HCT116 (cell line): ENCODE results near the gene SNRNP27. TPM values are rescaled to one million over a fixed set of nuclear protein-coding genes. Genes with fewer than 3 reads are reported as not detected.

Source experiments
- ATAC-seq: fragments of 200-7000 bp; cut with Tn5 transposase; 2 replicates; pipeline ENCODE4 v1.9.1; 2020; ENCODE audit warnings: mild to moderate bottlenecking, moderate library complexity
- BruUV-seq: library from RNA; stranded (reverse); fragments of 400-500 nt; replicated peaks from 2 replicates; lab custom pipeline; 2021; lab: Mats Ljungman, UMichigan
- CTCF ChIA-PET: fragments of 300-600 bp; sonication (Branson Sonifier 250); formaldehyde crosslinking; loops from one replicate; lab custom pipeline; 2021; ENCODE audit warnings: antibody characterized with exemption; lab: Charles Lee
- POLR2A ChIA-PET: fragments of 300-600, 350-600 bp; sonication (Branson Sonifier 250); formaldehyde crosslinking; loops from one replicate; lab custom pipeline; 2021; ENCODE audit warnings: antibody characterized with exemption; lab: Charles Lee
- RAD21 ChIA-PET, 2 experiments: fragments of 300-600 bp; sonication (Branson Sonifier 250); formaldehyde crosslinking; loops; one replicate each; lab custom pipeline; 2023; ENCODE audit warnings: low total read pairs in 2 of 2; ENCODE audit not compliant: uncharacterized antibody in 2 of 2, unreplicated experiment in 2 of 2, low non-redundant PET in 1 of 2; lab: Charles Lee
- DNase-seq: peaks from one replicate; pipeline ENCODE4 v3.0.0-alpha.2; 2010; ENCODE audit warnings: low read depth, low spot score
- H2AFZ ChIP-seq: fragments of 200-600 bp; shearing (Covaris generic), sonication (generic); 2 replicates; pipeline ENCODE4 v1.6.1; 2017; ENCODE audit warnings: low read depth, mixed run types, mixed read lengths, antibody characterized with exemption, low read length; ENCODE audit not compliant: poor library complexity, severe bottlenecking
- H3K27ac ChIP-seq: 2 replicates; pipeline ENCODE4 v1.5.1; 2012; ENCODE audit warnings: low read depth, low read length
- H3K27me3 ChIP-seq: fragments of 200-600 bp; sonication (generic); 2 replicates; pipeline ENCODE4 v1.6.1; 2016; ENCODE audit warnings: mixed run types, low read length, mixed read lengths; ENCODE audit not compliant: insufficient read depth
- H3K36me3 ChIP-seq, 2 experiments: fragments of 200-500 bp in 1 of 2; fragments of 200-600 bp in 1 of 2; sonication (Bioruptor generic) in 1 of 2; sonication (generic) in 1 of 2; 2 replicates each; pipeline versions ENCODE4 v1.5.1 to v1.6.1; 2014 to 2016; ENCODE audit warnings: low read length in 2 of 2, inconsistent platforms in 1 of 2, mixed read lengths in 1 of 2, mixed run types in 1 of 2; ENCODE audit not compliant: insufficient read depth in 2 of 2, control insufficient read depth in 1 of 2
- H3K4me1 ChIP-seq, 2 experiments: fragments of 200-600 bp in 1 of 2; sonication (generic) in 1 of 2; 2 replicates each; pipeline versions ENCODE4 v1.5.1 to v1.6.1; 2012 to 2017; ENCODE audit warnings: low read length in 2 of 2, inconsistent platforms in 1 of 2, mild to moderate bottlenecking in 1 of 2, mixed read lengths in 1 of 2, mixed run types in 1 of 2, moderate library complexity in 1 of 2; ENCODE audit not compliant: insufficient read depth in 2 of 2, control insufficient read depth in 1 of 2
- H3K4me2 ChIP-seq: fragments of 200-600 bp; sonication (generic); 2 replicates; pipeline ENCODE4 v1.6.1; 2017; ENCODE audit warnings: mixed run types, low read length, mixed read lengths
- H3K4me3 ChIP-seq, 2 experiments: fragments of 200-600 bp in 1 of 2; sonication (generic) in 1 of 2; replicated peaks in 1 of 2; 2 replicates each; pipeline ENCODE4 v1.5.1; 2011 to 2016; ENCODE audit warnings: low read length in 2 of 2, control low read depth in 1 of 2, low read depth in 1 of 2, mild to moderate bottlenecking in 1 of 2, mixed read lengths in 1 of 2, mixed run types in 1 of 2
- H3K79me2 ChIP-seq: fragments of 200-600 bp; sonication (generic); 2 replicates; pipeline ENCODE4 v1.6.1; 2017; ENCODE audit warnings: mild to moderate bottlenecking, mixed run types, low read length, moderate library complexity, mixed read lengths; ENCODE audit not compliant: insufficient read depth
- H3K9ac ChIP-seq: fragments of 200-600 bp; sonication (generic); 2 replicates; pipeline ENCODE4 v1.6.1; 2016; ENCODE audit warnings: low read length, mixed read lengths
- H3K9me2 ChIP-seq: fragments of 200-600 bp; sonication (generic), shearing (Covaris generic); 2 replicates; pipeline ENCODE4 v1.6.1; 2017; ENCODE audit warnings: mixed run types, mild to moderate bottlenecking, moderate library complexity; ENCODE audit not compliant: insufficient read depth
- H3K9me3 ChIP-seq, 2 experiments: fragments of 200-500 bp in 1 of 2; fragments of 200-600 bp in 1 of 2; sonication (Bioruptor generic) in 1 of 2; sonication (generic) in 1 of 2; 2 replicates each; pipeline ENCODE4 v1.6.1; 2014 to 2017; ENCODE audit warnings: low read length in 2 of 2, mixed read lengths in 2 of 2, inconsistent platforms in 1 of 2, low read depth in 1 of 2, mild to moderate bottlenecking in 1 of 2, mixed run types in 1 of 2, moderate library complexity in 1 of 2; ENCODE audit not compliant: control insufficient read depth in 1 of 2, insufficient read depth in 1 of 2
- H4K20me1 ChIP-seq: fragments of 200-600 bp; sonication (generic), shearing (Covaris generic); 2 replicates; pipeline ENCODE4 v1.6.1; 2017; ENCODE audit warnings: mixed run types, mild to moderate bottlenecking, moderate library complexity; ENCODE audit not compliant: insufficient read depth
- CTCF ChIP-seq, 3 experiments: fragments of 200-600 bp in 1 of 3; sonication (generic) in 1 of 3; IDR thresholded peaks in 2 of 3; conservative IDR thresholded peaks in 1 of 3; 2 replicates each; pipeline ENCODE4 v1.5.1; 2012 to 2017; ENCODE audit warnings: low read depth in 2 of 3, low read length in 2 of 3, antibody characterized with exemption in 1 of 3, borderline replicate concordance in 1 of 3, control low read depth in 1 of 3, mild to moderate bottlenecking in 1 of 3, mixed read lengths in 1 of 3, mixed run types in 1 of 3, moderate library complexity in 1 of 3; ENCODE audit not compliant: insufficient read depth in 1 of 3
- EGR1 ChIP-seq: IDR thresholded peaks from 2 replicates; pipeline ENCODE4 v1.6.1; 2012; ENCODE audit warnings: low read depth
- ELF1 ChIP-seq: IDR thresholded peaks from 2 replicates; pipeline ENCODE4 v1.6.1; 2012; ENCODE audit warnings: low read depth, borderline replicate concordance
- EZH2 ChIP-seq: fragments of 200-600 bp; sonication (generic); IDR thresholded peaks from 2 replicates; pipeline ENCODE4 v1.6.1; 2017; ENCODE audit warnings: antibody characterized with exemption, mixed run types
- EZH2phosphoT487 ChIP-seq: fragments of 200-600 bp; IDR thresholded peaks from 2 replicates; pipeline ENCODE4 v1.6.1; 2018; ENCODE audit warnings: antibody characterized with exemption, borderline replicate concordance
- FOSL1 ChIP-seq: IDR thresholded peaks from 2 replicates; pipeline ENCODE4 v1.6.1; 2012; ENCODE audit warnings: low read depth
- JUND ChIP-seq: IDR thresholded peaks from 2 replicates; pipeline ENCODE4 v1.6.1; 2012
- SIN3A ChIP-seq: IDR thresholded peaks from 2 replicates; pipeline ENCODE4 v1.6.1; 2012; ENCODE audit warnings: low read depth
- SP1 ChIP-seq: IDR thresholded peaks from 2 replicates; pipeline ENCODE4 v1.6.1; 2012; ENCODE audit warnings: low read depth
- SRF ChIP-seq: IDR thresholded peaks from 2 replicates; pipeline ENCODE4 v1.6.1; 2012; ENCODE audit warnings: low read depth
- TCF7L2 ChIP-seq: IDR thresholded peaks from 2 replicates; pipeline ENCODE4 v1.7.0; 2011; ENCODE audit warnings: borderline replicate concordance, inconsistent platforms; ENCODE audit not compliant: insufficient read depth, insufficient read length; ENCODE audit errors: extremely low read depth
- YY1 ChIP-seq: IDR thresholded peaks from 2 replicates; pipeline ENCODE4 v1.6.1; 2011; ENCODE audit warnings: low read length, low read depth, moderate library complexity, mild to moderate bottlenecking; ENCODE audit not compliant: insufficient replicate concordance; ENCODE audit errors: extremely low read depth
- ZFX ChIP-seq: fragments of 450-650 bp; IDR thresholded peaks from 2 replicates; pipeline ENCODE4 v1.6.1; 2017
- intact Hi-C: fragments of 100-400 bp; cut with micrococcal nuclease; formaldehyde crosslinking; loops from 2 replicates; pipeline ENCODE4 v1.10.0; 2022
- total RNA-seq: library from RNA; stranded (reverse); gene quantifications from one replicate; pipeline ENCODE4 v1.2.1, GENCODE V29; 2021; ENCODE audit not compliant: unreplicated experiment

Gene SNRNP27
- total RNA-seq, 1 experiment from 2014 or later = 44.4 TPM

- Histone ChIP-seq H3K9ac (no peak overlapping the region), H3K9me2 (no peaks in the 10 kb centered on the region), H3K79me2 (no peaks in the 10 kb centered on the region), H3K36me3 (no peaks in the 10 kb centered on the region; a peak in 1 of 4 replicates), H2AFZ (no peak overlapping the region), H3K27ac (no peak overlapping the region), H4K20me1 (no peaks in the 10 kb centered on the region), H3K4me3 (no peak overlapping the region), H3K4me1 (peaks cover 0 to 9% of the 10 kb centered on the region in 2 experiments; a peak in 1 of 4 replicates), H3K27me3 (no peaks in the 10 kb centered on the region), H3K4me2 (no peak overlapping the region), H3K9me3 (no peaks in the 10 kb centered on the region)
- CTCF ChIA-PET = no interaction called here
- POLR2A ChIA-PET = no interaction called here
- no TSS peak for BruUV-seq
- TF ChIP-seq ELF1 (no peak), TCF7L2 (no peak)
- intact Hi-C loops = no loop called here
- no peak for ATAC-seq
- DNase-seq = no peak
- RAD21 ChIA-PET = no interaction called here
Measured at GRCh38 chr2:69935011-69935410, 41.3 kb downstream of the SNRNP27 start.

GRCh38 chr2:69936906-69937305 is 43.1 kb downstream of the SNRNP27 start:
- H3K4me1 ChIP-seq = peaks cover 0 to 9% of the 10 kb centered on the region in 2 experiments; a peak in 1 of 4 replicates
- POLR2A ChIA-PET = no interaction called here
- no peak for TF ChIP-seq ZFX
- TF ChIP-seq SRF = no peak
- TF ChIP-seq SP1 = no peak
- TF ChIP-seq FOSL1 = no peak
- no peak for TF ChIP-seq SIN3A
- TF ChIP-seq YY1 = no peak
- TF ChIP-seq EGR1 = no peak
- no peak for TF ChIP-seq EZH2
- TF ChIP-seq EZH2phosphoT487 = no peak
- no peak for TF ChIP-seq CTCF (IDR thresholded peaks at IDR 0.05 in 2 of 3, conservative IDR thresholded peaks at IDR 0.05 in 1 of 3; ENCODE audit: borderline replicate concordance in 1 of 3, insufficient read depth in 1 of 3, low read depth in 2 of 3, low read length in 2 of 3)
- no peak for TF ChIP-seq JUND
- no peak overlapping the region for H3K9ac ChIP-seq
- no peak overlapping the region for H3K4me3 ChIP-seq
- H3K36me3 ChIP-seq = no peaks in the 10 kb centered on the region; a peak in 1 of 4 replicates
- CTCF ChIA-PET = no interaction called here
- intact Hi-C loops = no loop called here
- no peaks in the 10 kb centered on the region for H3K9me2 ChIP-seq
- no peak overlapping the region for H3K4me2 ChIP-seq
- no TSS peak for BruUV-seq
- ATAC-seq (no peak), DNase-seq (no peak)
- H2AFZ ChIP-seq = no peak overlapping the region
- H4K20me1 ChIP-seq = no peaks in the 10 kb centered on the region
- no peaks in the 10 kb centered on the region for H3K27me3 ChIP-seq
- H3K9me3 ChIP-seq = no peaks in the 10 kb centered on the region
- no peaks in the 10 kb centered on the region for H3K79me2 ChIP-seq
- RAD21 ChIA-PET = no interaction called here
- H3K27ac ChIP-seq = no peak overlapping the region
